Spleen (tissue), 11 donors: Measurements from ENCODE around the gene CEP128. TPM values are rescaled to one million over a fixed set of nuclear protein-coding genes. Genes with fewer than 3 reads are reported as not detected.

Experiments used
- DNase-seq: peaks from one replicate; pipeline ENCODE4 v3.0.0-alpha.2; 2020
- H3K27ac ChIP-seq, 8 donors: fragments of 200-600 bp; sonication (generic) in 7 of 8; 1 replicate in 4 of 8; 2 replicates in 4 of 8; pipeline versions ENCODE4 v1.5.0 to v1.8.0; 2016 to 2021; ENCODE audit warnings: inconsistent platforms in 4 of 8, mild to moderate bottlenecking in 4 of 8, moderate library complexity in 1 of 8
- H3K27me3 ChIP-seq, 7 donors: fragments of 200-600 bp; sonication (generic) in 6 of 7; replicated peaks in 1 of 7; 1 replicate in 4 of 7; 2 replicates in 3 of 7; pipeline versions ENCODE4 v1.5.0 to v1.8.0; 2016 to 2021; ENCODE audit warnings: inconsistent platforms in 3 of 7, mild to moderate bottlenecking in 1 of 7
- H3K36me3 ChIP-seq, 6 donors: fragments of 200-600 bp; sonication (generic) in 5 of 6; 1 replicate in 4 of 6; 2 replicates in 2 of 6; pipeline versions ENCODE4 v1.5.0 to v1.8.0; 2016 to 2021; ENCODE audit warnings: inconsistent platforms in 2 of 6
- H3K4me1 ChIP-seq, 6 donors: fragments of 200-600 bp; sonication (generic) in 5 of 6; 1 replicate in 3 of 6; 2 replicates in 3 of 6; pipeline versions ENCODE4 v1.5.0 to v1.8.0; 2016 to 2021; ENCODE audit warnings: inconsistent platforms in 3 of 6
- H3K4me3 ChIP-seq, 8 donors: fragments of 200-600 bp; sonication (generic) in 7 of 8; 1 replicate in 4 of 8; 2 replicates in 4 of 8; pipeline versions ENCODE4 v1.5.0 to v1.8.0; 2016 to 2021; ENCODE audit warnings: inconsistent platforms in 4 of 8, mild to moderate bottlenecking in 4 of 8, moderate library complexity in 2 of 8
- H3K9me3 ChIP-seq, 8 donors: fragments of 200-600 bp; sonication (generic) in 7 of 8; 1 replicate in 4 of 8; 2 replicates in 4 of 8; pipeline versions ENCODE4 v1.5.0 to v1.8.0; 2016 to 2021; ENCODE audit warnings: inconsistent platforms in 4 of 8
- POLR2A ChIP-seq, 3 donors: fragments of 450-650 bp; IDR thresholded peaks; one replicate each; pipeline ENCODE4 v1.5.1; 2017; ENCODE audit warnings: antibody characterized with exemption in 3 of 3, mild to moderate bottlenecking in 1 of 3
- POLR2AphosphoS5 ChIP-seq, 3 donors: sonication (generic); formaldehyde crosslinking; IDR thresholded peaks; one replicate each; pipeline ENCODE4 v1.5.1; 2017; ENCODE audit warnings: antibody characterized with exemption in 3 of 3
- WGBS, 5 donors: extraction: QIAGEN DNeasy Blood & Tissue Kit in 3 of 5; methylation state at CpG; one replicate each; pipeline versions ENCODE4 v1.1.5 to v1.1.7; 2013 to 2018; 5-methylcytosine and 5-hydroxymethylcytosine counted together
- intact Hi-C: fragments of 100-400 bp; cut with DNase I; formaldehyde crosslinking; loops from one replicate; pipeline ENCODE4 v1.15.0; 2023; ENCODE audit warnings: low total_unique reads
- polyA plus RNA-seq, 3 donors: library from polyadenylated mRNA; stranded (reverse); fragments of 200-250 nt; gene quantifications; one replicate each; pipeline ENCODE4 v1.2.1, GENCODE V29; 2013
- total RNA-seq, 7 donors: library from RNA; depleted of rRNA in 3 of 7; stranded (reverse); fragments of >200 nt in 3 of 7; fragmentation: NEBNext Ultra II Directional in 4 of 7; extraction: Animal tissue kit (Norgen Biotek cat#: 25700) in 4 of 7; gene quantifications; one replicate each; pipeline versions ENCODE4 v1.1.0 to v1.2.1, GENCODE V29; 2016 to 2021
- TF ChIP-seq, protein P1 (sequence below), 11 experiments: fragments of 200-600 bp in 7 of 11; fragments of 450-650 bp in 4 of 11; sonication (generic) in 4 of 11; IDR thresholded peaks in 8 of 11; conservative IDR thresholded peaks in 3 of 11; 1 replicate in 7 of 11; 2 replicates in 4 of 11; pipeline versions ENCODE4 v1.4.0 to v1.8.0; 2016 to 2021; ENCODE audit warnings: antibody characterized with exemption in 11 of 11, inconsistent platforms in 4 of 11, mild to moderate bottlenecking in 1 of 11
- donor health status: healthy with polysubstance abuse.
- donor health status: DM: no; HTN: no; CAD: no; lungs with moderate emphysema.
- donor health status: DM: no; HTN: no; CAD: no.
- donor health status: Bipolar disorder and iron deficiency.
- donor health status: healthy.
- donor health status: DM: no; HTN: no; CAD: no.
- donor health status: DM: yes; HTN: yes; CAD: no.

The CEP128 gene
- total and polyA plus RNA-seq, 10 donors: 1.5 to 34.2 (median 15.7) TPM

DNA sequence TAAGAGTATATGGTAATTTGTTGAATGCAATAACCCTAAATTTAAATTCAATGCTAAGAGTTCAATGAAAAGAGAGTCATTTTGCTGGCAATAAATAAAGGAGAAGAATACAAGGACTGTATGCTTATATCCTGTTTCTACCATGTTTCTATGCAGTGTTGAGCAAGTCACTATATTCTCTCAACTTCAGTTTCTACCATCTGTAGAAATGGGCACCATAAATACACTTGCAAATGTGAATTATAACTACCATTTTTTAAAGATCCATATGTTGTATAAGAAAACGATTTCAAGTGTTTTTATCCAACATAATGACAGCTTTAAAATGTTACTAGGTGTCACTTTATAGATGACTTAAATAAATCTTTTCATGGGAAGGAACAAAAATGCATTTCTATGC lies 170.3 kb downstream of the CEP128 start:
- intact Hi-C loops: no loop called here
- TF ChIP-seq POLR2AphosphoS5 (IDR thresholded peaks at IDR 0.05): no peak
- no peak for TF ChIP-seq POLR2A (IDR thresholded peaks at IDR 0.05)
- Histone ChIP-seq H3K4me1 (no peaks in the 10 kb centered on the region), H3K9me3 (peaks cover 0 to 10% (median 2%) of the 10 kb centered on the region in 8 donors), H3K36me3 (peaks cover 0 to 10% (median 0%) of the 10 kb centered on the region in 6 donors), H3K4me3 (no peak overlapping the region), H3K27me3 (no peaks in the 10 kb centered on the region), H3K27ac (no peak overlapping the region)
- WGBS, 5 donors: 87 to 100% (median 93%) methylated on average over 1 of the region's 1 CpG
- DNase-seq: no peak

GRCh38 chr14:80770114-80770908 lies 171.2 kb downstream of the CEP128 start:
- Histone ChIP-seq H3K4me1 (no peaks in the 10 kb centered on the region), H3K4me3 (no peak overlapping the region), H3K27me3 (no peaks in the 10 kb centered on the region), H3K9me3 (peaks cover 0 to 10% (median 2%) of the 10 kb centered on the region in 8 donors), H3K27ac (no peak overlapping the region), H3K36me3 (peaks cover 0 to 10% (median 0%) of the 10 kb centered on the region in 6 donors)
- intact Hi-C loops: no loop called here
- no peak for DNase-seq
- whole genome bisulfite sequencing, 5 donors: 60 to 92% (median 76%) methylated on average over 1 of the region's 1 CpG
- no peak for TF ChIP-seq POLR2AphosphoS5 (IDR thresholded peaks at IDR 0.05)
- TF ChIP-seq, protein P1, sequence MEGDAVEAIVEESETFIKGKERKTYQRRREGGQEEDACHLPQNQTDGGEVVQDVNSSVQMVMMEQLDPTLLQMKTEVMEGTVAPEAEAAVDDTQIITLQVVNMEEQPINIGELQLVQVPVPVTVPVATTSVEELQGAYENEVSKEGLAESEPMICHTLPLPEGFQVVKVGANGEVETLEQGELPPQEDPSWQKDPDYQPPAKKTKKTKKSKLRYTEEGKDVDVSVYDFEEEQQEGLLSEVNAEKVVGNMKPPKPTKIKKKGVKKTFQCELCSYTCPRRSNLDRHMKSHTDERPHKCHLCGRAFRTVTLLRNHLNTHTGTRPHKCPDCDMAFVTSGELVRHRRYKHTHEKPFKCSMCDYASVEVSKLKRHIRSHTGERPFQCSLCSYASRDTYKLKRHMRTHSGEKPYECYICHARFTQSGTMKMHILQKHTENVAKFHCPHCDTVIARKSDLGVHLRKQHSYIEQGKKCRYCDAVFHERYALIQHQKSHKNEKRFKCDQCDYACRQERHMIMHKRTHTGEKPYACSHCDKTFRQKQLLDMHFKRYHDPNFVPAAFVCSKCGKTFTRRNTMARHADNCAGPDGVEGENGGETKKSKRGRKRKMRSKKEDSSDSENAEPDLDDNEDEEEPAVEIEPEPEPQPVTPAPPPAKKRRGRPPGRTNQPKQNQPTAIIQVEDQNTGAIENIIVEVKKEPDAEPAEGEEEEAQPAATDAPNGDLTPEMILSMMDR (IDR thresholded peaks at IDR 0.05 in 8 of 11, conservative IDR thresholded peaks at IDR 0.05 in 3 of 11): no peak
- no peak for TF ChIP-seq POLR2A (IDR thresholded peaks at IDR 0.05)

GRCh38 chr14:80768646-80769045 lies 172.9 kb downstream of the CEP128 start:
- TF ChIP-seq, protein P1 (IDR thresholded peaks at IDR 0.05 in 8 of 11, conservative IDR thresholded peaks at IDR 0.05 in 3 of 11): no peak
- intact Hi-C loops: no loop called here
- WGBS, 5 donors: 92 to 99% (median 93%) methylated on average over 3 of the region's 3 CpGs
- no peaks in the 10 kb centered on the region for H3K27me3 ChIP-seq
- no peaks in the 10 kb centered on the region for H3K4me1 ChIP-seq
- H3K9me3 ChIP-seq: peaks cover 0 to 10% (median 2%) of the 10 kb centered on the region in 8 donors
- no peak overlapping the region for H3K27ac ChIP-seq
- H3K36me3 ChIP-seq: peaks cover 0 to 10% (median 0%) of the 10 kb centered on the region in 6 donors
- no peak overlapping the region for H3K4me3 ChIP-seq
- DNase-seq: no peak

DNA sequence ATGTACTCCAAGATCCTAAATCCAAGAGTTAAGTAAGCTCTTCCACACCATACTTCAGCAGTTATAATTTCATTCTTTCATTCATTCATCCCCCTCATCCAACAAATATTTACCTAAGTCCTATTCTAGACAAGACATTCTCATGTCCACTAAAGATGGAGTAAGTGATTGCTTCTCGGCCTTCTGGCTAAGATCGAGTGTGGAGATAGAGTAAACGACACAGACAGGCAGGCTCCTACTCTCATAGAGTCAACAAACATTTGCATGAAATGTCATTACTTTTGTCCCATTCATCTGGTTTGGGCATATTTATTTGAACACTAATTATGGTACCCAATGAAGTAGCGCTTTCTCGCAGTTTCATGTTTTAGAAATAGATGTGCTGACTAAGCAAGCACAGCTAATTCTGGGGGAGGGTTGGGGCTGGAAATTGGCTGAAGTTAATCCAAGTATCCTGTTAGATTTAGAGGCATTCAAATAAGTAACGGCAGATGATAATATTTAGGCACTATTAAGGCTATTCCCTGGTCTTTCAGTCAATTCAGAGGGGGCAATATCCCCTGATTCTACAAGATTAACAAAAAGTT lies 176.5 kb downstream of the CEP128 start:
- WGBS, 5 donors: 92 to 96% (median 95%) methylated on average over 6 of the region's 6 CpGs
- DNase-seq: no peak

More for the DNA sequence above, 176.5 kb downstream of the CEP128 start:
- Histone ChIP-seq H3K27me3 (no peaks in the 10 kb centered on the region), H3K27ac (no peak overlapping the region), H3K4me1 (no peaks in the 10 kb centered on the region), H3K36me3 (peaks cover 0 to 11% (median 0%) of the 10 kb centered on the region in 6 donors), H3K9me3 (peaks cover 0 to 4% (median 0%) of the 10 kb centered on the region in 8 donors), H3K4me3 (no peak overlapping the region)
- TF ChIP-seq POLR2AphosphoS5 (IDR thresholded peaks at IDR 0.05) (no peak), POLR2A (IDR thresholded peaks at IDR 0.05) (no peak)
- TF ChIP-seq, protein P1 (IDR thresholded peaks at IDR 0.05 in 8 of 11, conservative IDR thresholded peaks at IDR 0.05 in 3 of 11): no peak
- intact Hi-C loops: no loop called here
